Panc1 (cell line): ENCODE data around the gene MUC5AC. TPM values are rescaled to one million over a fixed set of nuclear protein-coding genes. Genes with fewer than 3 reads are reported as not detected.

ENCODE experiments used
- ATAC-seq: fragments of 200-7000 bp; cut with Tn5 transposase; 2 replicates; pipeline ENCODE4 v1.9.1; 2020; ENCODE audit warnings: mild to moderate bottlenecking, moderate library complexity
- BruUV-seq: library from RNA; stranded (reverse); fragments of 400-500 nt; replicated peaks from 2 replicates; lab custom pipeline; 2021; lab: Mats Ljungman, UMichigan
- CTCF ChIA-PET: fragments of 300-600 bp; sonication (Branson Sonifier 250); formaldehyde crosslinking; loops from one replicate; lab custom pipeline; 2022; ENCODE audit warnings: antibody characterized with exemption; lab: Charles Lee
- POLR2A ChIA-PET: fragments of 300-600 bp; sonication (Branson Sonifier 250); formaldehyde crosslinking; loops from one replicate; lab custom pipeline; 2022; ENCODE audit warnings: antibody characterized with exemption; lab: Charles Lee
- DNase-seq: peaks from one replicate; pipeline ENCODE4 v3.0.0-alpha.2; 2010; ENCODE audit warnings: low read depth, low spot score
- H3K27ac ChIP-seq: 2 replicates; pipeline ENCODE4 v1.5.1; 2011; ENCODE audit warnings: mild to moderate bottlenecking, low read length, inconsistent platforms
- H3K27me3 ChIP-seq: fragments of 200-500 bp; sonication (Bioruptor generic); 2 replicates; pipeline ENCODE4 v1.6.0; 2014; ENCODE audit warnings: low read length, inconsistent platforms; ENCODE audit not compliant: control insufficient read depth, insufficient read depth
- H3K36me3 ChIP-seq: fragments of 200-500 bp; sonication (Bioruptor generic); 2 replicates; pipeline ENCODE4 v1.5.1; 2014; ENCODE audit warnings: inconsistent platforms, mild to moderate bottlenecking, low read length, moderate library complexity; ENCODE audit not compliant: control insufficient read depth, insufficient read depth
- H3K4me1 ChIP-seq: 2 replicates; pipeline ENCODE4 v1.5.1; 2011; ENCODE audit warnings: inconsistent platforms, mild to moderate bottlenecking, low read length, moderate library complexity; ENCODE audit not compliant: control insufficient read depth, insufficient read depth
- H3K4me3 ChIP-seq, 2 experiments: 2 replicates each; pipeline ENCODE4 v1.5.1; 2011 to 2012; ENCODE audit warnings: low read depth in 2 of 2, low read length in 2 of 2, mild to moderate bottlenecking in 2 of 2, inconsistent platforms in 1 of 2, moderate library complexity in 1 of 2
- H3K9me3 ChIP-seq: fragments of 200-500 bp; sonication (Bioruptor generic); 2 replicates; pipeline ENCODE4 v1.5.1; 2014; ENCODE audit warnings: low read depth, mild to moderate bottlenecking, inconsistent platforms, low read length, moderate library complexity; ENCODE audit not compliant: control insufficient read depth, insufficient read depth
- CTCF ChIP-seq: fragments of 450-650 bp; IDR thresholded peaks from 2 replicates; pipeline ENCODE4 v1.5.1; 2017; ENCODE audit warnings: mild to moderate bottlenecking
- POLR2AphosphoS5 ChIP-seq: IDR thresholded peaks from 2 replicates; pipeline ENCODE4 v1.6.1; 2012; ENCODE audit warnings: mild to moderate bottlenecking, low read depth, low read length, moderate library complexity
- REST ChIP-seq, 2 experiments: IDR thresholded peaks; 2 replicates each; pipeline ENCODE4 v1.6.1; 2011 to 2012; ENCODE audit warnings: low read depth in 2 of 2, control low read depth in 1 of 2, low read length in 1 of 2, mild to moderate bottlenecking in 1 of 2, moderate library complexity in 1 of 2; ENCODE audit not compliant: insufficient read depth in 1 of 2
- SIN3A ChIP-seq: IDR thresholded peaks from 2 replicates; pipeline ENCODE4 v1.6.1; 2012; ENCODE audit warnings: low read depth, mild to moderate bottlenecking, low read length, moderate library complexity, borderline replicate concordance; ENCODE audit not compliant: insufficient read depth
- TCF7L2 ChIP-seq: IDR thresholded peaks from 2 replicates; pipeline ENCODE4 v1.6.1; 2011; ENCODE audit warnings: mild to moderate bottlenecking, low read depth, low read length, inconsistent platforms
- in situ Hi-C: cut with HindIII; loops from 2 replicates; pipeline ENCODE4 v1.10.0; 2016; ENCODE audit warnings: low sequenced_read_pairs, low pct_unique_long_range_greater_than_20kb
- intact Hi-C: fragments of 100-400 bp; cut with micrococcal nuclease; formaldehyde crosslinking; loops from one replicate; pipeline ENCODE4 v1.10.0; 2022; ENCODE audit not compliant: unreplicated experiment
- total RNA-seq: library from RNA; stranded (reverse); gene quantifications from one replicate; pipeline ENCODE4 v1.2.1, GENCODE V29; 2021; ENCODE audit not compliant: unreplicated experiment

The MUC5AC gene
- total RNA-seq, 1 experiment from 2014 or later, result 0.03 TPM

- Histone ChIP-seq H3K36me3 (no peaks in the 10 kb centered on the region), H3K4me3 (peak overlapping the region in 1 of 2 experiments; percentile 11; a peak in 1 of 4 replicates), H3K4me1 (peaks cover 59% of the 10 kb centered on the region), H3K27me3 (no peaks in the 10 kb centered on the region), H3K27ac (peak overlapping the region; percentile 96), H3K9me3 (peaks cover 4% of the 10 kb centered on the region; the same call in 1 of the 2 replicates)
- intact Hi-C loops, result no loop called here
- no TSS peak for BruUV-seq
- ATAC-seq, result peak; percentile 45
- DNase-seq, result peak; percentile 48
- ChIA-PET CTCF (interaction anchor here (0.8 to 1.0 kb wide), 2 partner anchors 37 to 199 kb away, joined by 3 read pairs; no protein-coding TSS in a partner anchor), POLR2A (interaction anchor here (0.5 to 0.7 kb wide), 2 partner anchors 9 to 1003 kb away, joined by 3 read pairs; no protein-coding TSS in a partner anchor)
- TF ChIP-seq POLR2AphosphoS5 (peak; percentile 64; the same call in 1 of the 2 replicates), TCF7L2 (no peak)
- in situ Hi-C loops, result no loop called here
These were observed 5.2 kb upstream of the MUC5AC start for GRCh38 chr11:1152316-1153104.

GRCh38 chr11:1153105-1153950 is 4.4 kb upstream of the MUC5AC start:
- in situ Hi-C loops, result no loop called here
- H3K4me1 ChIP-seq, result peaks cover 65% of the 10 kb centered on the region
- no TSS peak for BruUV-seq
- H3K9me3 ChIP-seq, result peaks cover 4% of the 10 kb centered on the region; the same call in 1 of the 2 replicates
- ChIA-PET POLR2A (interaction anchor here (0.5 kb wide), 1 partner anchor 10 kb away, joined by 3 read pairs; no protein-coding TSS in a partner anchor), CTCF (interaction anchor here (0.8 to 1.0 kb wide), 2 partner anchors 38 to 198 kb away, joined by 3 read pairs; no protein-coding TSS in a partner anchor)
- TF ChIP-seq SIN3A (no peak), POLR2AphosphoS5 (no peak; the same call in 1 of the 2 replicates), CTCF (no peak), TCF7L2 (no peak), REST (IDR thresholded peaks at IDR 0.05; ENCODE audit: insufficient read depth in 1 of 2, low read depth in 2 of 2, low read length in 1 of 2) (no peak)
- intact Hi-C loops, result no loop called here
- H3K27ac ChIP-seq, result peak overlapping the region; percentile 96
- DNase-seq (peak; percentile 20), ATAC-seq (peak; percentile 39)
- no peaks in the 10 kb centered on the region for H3K36me3 ChIP-seq
- H3K4me3 ChIP-seq, result no peak overlapping the region
- no peaks in the 10 kb centered on the region for H3K27me3 ChIP-seq
